HG02981 (cell line): ENCODE results near the gene SLCO1A2.
"Not testable (repeated sequence)": the region's sequence is repeated elsewhere in the genome, so short reads cannot be mapped to it uniquely, and the experiment has no call there.

Experiments used
- ATAC-seq: cut with Tn5 transposase; IDR thresholded peaks from one replicate; pipeline ENCODE4 v1.9.1; 2021; ENCODE audit warnings: mild to moderate bottlenecking, moderate library complexity; ENCODE audit not compliant: unreplicated experiment

The SLCO1A2 gene, protein sequence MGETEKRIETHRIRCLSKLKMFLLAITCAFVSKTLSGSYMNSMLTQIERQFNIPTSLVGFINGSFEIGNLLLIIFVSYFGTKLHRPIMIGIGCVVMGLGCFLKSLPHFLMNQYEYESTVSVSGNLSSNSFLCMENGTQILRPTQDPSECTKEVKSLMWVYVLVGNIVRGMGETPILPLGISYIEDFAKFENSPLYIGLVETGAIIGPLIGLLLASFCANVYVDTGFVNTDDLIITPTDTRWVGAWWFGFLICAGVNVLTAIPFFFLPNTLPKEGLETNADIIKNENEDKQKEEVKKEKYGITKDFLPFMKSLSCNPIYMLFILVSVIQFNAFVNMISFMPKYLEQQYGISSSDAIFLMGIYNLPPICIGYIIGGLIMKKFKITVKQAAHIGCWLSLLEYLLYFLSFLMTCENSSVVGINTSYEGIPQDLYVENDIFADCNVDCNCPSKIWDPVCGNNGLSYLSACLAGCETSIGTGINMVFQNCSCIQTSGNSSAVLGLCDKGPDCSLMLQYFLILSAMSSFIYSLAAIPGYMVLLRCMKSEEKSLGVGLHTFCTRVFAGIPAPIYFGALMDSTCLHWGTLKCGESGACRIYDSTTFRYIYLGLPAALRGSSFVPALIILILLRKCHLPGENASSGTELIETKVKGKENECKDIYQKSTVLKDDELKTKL

GRCh38 chr12:21334771-21335325 lies at the start of gene SLCO1A2:
TSS of gene SLCO1A2 (minus strand) at chr12:21334917. CDS start at chr12:21334647, 270 bp downstream.
- ATAC-seq = no peak

- no peak for ATAC-seq
Measured at GRCh38 chr12:21384261-21384660, 49.5 kb upstream of the SLCO1A2 start.

- not testable (repeated sequence) for ATAC-seq
Measured at GRCh38 chr12:21381320-21381719, 46.6 kb upstream of the SLCO1A2 start.

DNA sequence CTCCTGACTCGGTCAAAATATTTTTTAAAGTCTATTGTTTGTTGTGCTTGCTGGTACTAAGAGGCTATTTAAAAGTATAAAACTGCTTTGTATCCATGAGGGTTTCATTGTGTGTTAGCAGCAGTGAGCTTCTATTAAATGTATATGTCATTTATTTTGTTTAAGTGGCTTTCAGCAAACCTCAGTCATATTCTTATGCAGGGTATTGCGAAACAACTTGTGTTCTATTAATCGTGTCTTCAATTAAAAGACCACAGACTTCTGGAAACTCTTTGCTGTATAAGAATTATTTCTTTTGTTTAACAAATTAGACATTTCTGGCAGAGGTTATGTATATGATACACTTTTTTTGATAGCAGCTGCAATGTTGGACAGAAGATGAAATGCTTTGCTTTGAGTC lies 44.5 kb upstream of the SLCO1A2 start:
- ATAC-seq = no peak

- ATAC-seq = no peak
Measured at GRCh38 chr12:21372602-21373001, 37.9 kb upstream of the SLCO1A2 start, which contains the start of gene IAPP. TSS of gene IAPP (plus strand) at chr12:21372902. CDS start at chr12:21373352, 450 bp downstream.

DNA sequence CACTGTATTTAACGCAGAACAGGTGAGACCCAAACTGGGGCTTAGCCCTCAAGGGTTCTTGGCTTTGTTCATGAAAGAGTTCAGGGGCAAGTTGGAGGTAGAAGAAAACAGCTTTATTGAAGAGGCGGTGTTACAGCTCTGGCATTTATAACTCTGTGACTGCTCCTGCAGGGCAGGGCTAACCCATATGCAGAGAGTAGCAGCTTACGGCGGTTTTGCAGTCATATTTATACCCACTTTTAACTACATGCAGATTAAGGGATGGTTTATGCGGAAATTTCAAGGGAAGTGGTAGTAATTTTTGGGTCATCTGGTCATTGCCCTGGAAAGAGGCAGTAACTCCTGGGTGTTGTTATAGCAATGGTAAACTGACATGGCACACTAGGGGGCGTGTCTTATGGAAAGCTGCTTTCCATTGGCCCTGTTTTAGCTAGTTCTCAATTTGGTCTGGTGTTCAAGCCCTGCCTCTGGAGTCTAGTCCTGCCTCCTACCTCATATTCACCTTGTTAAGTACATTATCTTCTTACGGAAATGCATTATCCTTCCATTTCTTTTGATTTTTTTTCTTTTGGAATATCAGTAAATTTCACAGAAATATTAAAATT lies 36.2 kb upstream of the SLCO1A2 start:
- ATAC-seq = no peak

DNA sequence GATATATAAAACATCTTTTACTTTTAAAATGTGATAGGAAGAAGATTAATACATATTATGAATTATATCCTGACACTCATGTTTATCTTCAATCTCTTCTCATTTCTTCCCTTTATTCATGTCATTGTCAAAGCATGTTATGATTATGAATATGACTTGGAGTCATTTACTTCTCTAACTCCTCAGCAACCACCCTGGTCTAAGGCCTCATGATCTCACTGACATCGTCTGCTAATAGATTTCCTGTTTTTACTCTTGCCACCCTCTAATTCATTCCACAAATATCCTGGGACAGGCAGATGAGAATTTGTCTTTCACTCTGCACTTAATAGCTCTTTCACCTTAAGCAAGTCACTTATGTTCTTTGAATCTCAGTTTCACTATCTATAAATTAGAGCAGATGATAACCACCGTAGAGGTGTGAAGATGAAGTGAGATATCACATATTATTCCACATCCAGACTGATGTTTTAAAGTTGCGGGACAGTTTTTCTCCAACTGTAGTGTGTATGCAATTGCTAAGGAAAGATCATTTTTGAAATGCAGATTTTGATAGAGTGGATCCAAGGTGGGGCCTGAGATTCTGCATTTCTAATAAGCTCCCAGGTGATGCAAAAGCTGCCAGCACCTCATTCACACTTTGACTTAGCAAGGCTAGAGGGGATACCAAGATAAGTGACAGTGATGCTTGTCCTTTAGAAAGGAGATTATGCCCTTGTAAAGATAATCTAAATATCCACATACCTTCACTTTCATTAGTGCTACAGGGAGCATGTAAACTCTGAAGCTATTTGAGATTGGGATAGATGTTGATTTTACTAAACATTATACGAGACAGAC lies 34.6 kb upstream of the SLCO1A2 start:
- no peak for ATAC-seq

GRCh38 chr12:21360632-21361031 lies 25.9 kb upstream of the SLCO1A2 start:
- not testable (repeated sequence) for ATAC-seq

- no peak for ATAC-seq
Measured at GRCh38 chr12:21354641-21355040, 19.9 kb upstream of the SLCO1A2 start.

DNA sequence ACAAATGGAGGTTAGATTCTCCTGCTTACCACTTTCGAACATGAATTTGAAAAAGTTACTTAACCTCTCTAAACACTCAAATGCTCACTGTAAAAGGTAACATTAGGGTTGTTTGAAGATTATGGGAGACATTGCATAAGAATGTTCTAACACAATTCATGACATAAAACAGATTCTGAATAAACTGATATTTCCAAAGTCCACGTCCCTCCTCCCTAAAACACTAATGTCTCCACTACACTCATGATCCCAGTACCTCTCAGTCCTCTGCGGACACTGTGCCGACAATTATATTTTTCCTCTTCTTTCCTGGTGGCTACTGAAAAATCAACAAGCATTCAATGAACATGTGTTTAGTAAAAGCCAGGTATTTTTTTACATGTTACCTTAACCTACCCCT lies 19.2 kb upstream of the SLCO1A2 start:
- ATAC-seq = no peak

DNA sequence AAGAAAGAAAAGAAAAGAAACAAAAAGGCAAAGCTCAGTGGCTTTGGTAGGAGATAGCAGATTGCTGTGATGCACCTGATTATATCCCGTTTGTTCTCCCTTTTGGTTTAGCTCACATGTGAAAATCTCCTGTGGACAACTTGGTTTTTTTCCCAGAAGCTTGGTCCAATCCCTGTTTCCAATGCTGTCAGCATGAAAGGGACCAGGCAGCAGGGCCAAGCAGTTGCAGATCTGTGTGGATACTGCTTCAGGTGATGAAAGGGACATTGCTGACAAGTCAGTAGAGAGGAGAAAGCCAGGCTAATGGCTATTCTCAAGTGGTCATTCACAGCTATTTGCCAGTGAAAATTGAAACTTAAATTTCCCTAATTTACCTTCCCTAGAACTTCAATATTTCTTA lies 18.8 kb upstream of the SLCO1A2 start:
- no peak for ATAC-seq

GRCh38 chr12:21350975-21351374 lies 16.3 kb upstream of the SLCO1A2 start:
- no peak for ATAC-seq

GRCh38 chr12:21346542-21347205 lies 12.0 kb upstream of the SLCO1A2 start:
- no peak for ATAC-seq

DNA sequence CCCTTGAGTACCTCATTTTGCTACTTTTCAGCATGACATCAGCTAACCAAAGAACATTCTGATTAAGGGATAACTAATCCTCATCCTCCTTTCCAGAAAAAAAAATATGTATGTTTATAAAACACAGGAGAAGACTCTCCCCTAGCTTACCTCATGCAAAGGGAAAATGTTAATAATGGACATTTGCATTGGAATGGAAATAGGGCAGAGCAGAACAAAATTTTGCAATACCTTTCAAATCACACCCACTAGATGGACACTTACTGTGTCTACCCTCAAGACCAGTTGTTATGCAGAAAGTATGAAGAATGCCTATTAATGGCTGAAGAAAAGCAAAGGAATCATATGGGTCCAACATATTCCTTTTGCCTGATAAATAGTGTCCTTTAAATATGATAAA lies 8.9 kb upstream of the SLCO1A2 start:
- no peak for ATAC-seq

- no peak for ATAC-seq
Measured at GRCh38 chr12:21341769-21342168, 7.1 kb upstream of the SLCO1A2 start.

DNA sequence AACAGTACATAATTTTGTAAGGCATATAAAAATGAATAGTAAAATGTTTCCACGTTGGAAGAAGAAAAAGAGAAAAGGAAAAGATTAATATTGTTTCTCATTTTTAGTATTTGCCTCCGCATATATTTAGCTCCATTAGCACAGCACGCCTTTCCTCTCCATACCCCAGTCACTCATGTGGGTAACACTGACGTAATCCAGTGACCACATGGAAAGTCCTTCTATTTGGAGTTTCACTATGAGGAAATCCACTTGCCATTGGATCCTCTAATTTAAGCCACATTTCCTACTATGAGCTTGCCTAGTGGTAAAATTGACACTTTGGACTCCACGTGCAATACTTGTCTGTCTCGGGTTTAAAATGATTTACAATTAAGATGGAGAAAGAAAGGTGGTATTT lies 5.7 kb upstream of the SLCO1A2 start:
- ATAC-seq = no peak

GRCh38 chr12:21339921-21340320 lies 5.2 kb upstream of the SLCO1A2 start:
- ATAC-seq = no peak

DNA sequence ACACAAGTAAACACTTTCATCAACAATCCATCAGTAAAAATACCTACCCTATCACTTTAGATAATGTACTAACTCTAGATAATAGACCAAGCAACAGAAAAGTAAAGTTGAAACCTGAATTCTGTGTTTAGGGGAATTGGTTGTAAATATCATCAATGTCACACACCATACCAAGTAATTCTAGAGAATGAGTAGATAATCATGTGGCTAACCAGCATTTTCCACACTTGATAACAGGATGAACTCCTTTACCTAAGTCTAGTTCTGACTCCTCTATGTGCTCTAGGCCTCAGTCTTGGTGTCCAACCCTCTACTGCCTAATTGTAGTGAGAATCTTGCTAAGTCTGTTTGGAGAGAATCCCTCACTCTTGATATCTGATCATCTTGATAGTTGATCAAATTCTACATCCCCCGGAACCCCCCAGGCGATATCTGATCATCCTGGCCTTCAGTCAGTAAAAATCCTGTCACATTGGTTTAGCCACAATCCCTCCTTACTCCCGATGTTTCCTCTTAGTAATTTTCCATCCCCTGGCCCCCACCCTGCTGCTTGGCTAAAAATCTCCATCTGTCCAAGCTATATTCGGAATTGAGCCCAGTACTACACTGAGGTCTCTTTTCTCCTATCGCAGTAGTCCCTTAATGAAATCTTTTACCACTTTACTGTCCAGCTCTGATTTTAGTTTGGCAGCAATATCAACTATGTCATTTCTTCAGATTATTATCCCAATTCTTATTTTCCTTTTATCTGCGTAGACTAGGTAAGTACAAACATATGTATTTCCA lies 3.4 kb upstream of the SLCO1A2 start:
- ATAC-seq = no peak

DNA sequence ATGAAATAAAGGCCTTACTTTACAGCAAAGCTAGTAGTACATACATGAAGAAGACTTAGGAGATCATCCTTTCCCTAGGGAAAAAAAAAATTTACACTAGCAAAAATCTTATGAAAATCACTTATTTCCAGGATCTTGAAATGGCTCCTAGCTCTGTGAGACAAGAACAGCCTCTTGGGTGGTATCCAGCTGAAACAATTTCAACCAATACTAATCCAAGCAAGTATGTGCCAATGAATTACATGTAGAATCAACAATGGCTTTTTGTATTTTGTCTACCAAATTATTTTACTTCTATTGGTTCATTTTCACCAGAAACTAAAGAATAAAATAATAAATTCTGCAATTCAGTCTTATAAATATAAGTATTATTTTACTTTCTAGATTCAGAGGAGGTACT lies 2.7 kb upstream of the SLCO1A2 start:
- no peak for ATAC-seq
